H9 (cell line): ENCODE results near the gene CTNNAL1. TPM values are rescaled to one million over a fixed set of nuclear protein-coding genes. Genes with fewer than 3 reads are reported as not detected.

ENCODE experiments used
- DNase-seq: peaks from one replicate; pipeline ENCODE4 v3.0.0-alpha.2; 2017
- H2AFZ ChIP-seq: one replicate; pipeline ENCODE4 v1.6.1; 2013; ENCODE audit warnings: mild to moderate bottlenecking, low read length, control low read depth, moderate library complexity
- H2AK5ac ChIP-seq: 2 replicates; pipeline ENCODE4 v1.6.1; 2013; ENCODE audit warnings: low read length, control low read depth, mixed read lengths; ENCODE audit not compliant: insufficient read length
- H2BK120ac ChIP-seq: one replicate; pipeline ENCODE4 v1.6.1; 2013; ENCODE audit warnings: low read depth, mild to moderate bottlenecking, low read length, control low read depth, inconsistent platforms; ENCODE audit not compliant: poor library complexity, severe bottlenecking
- H2BK12ac ChIP-seq: 2 replicates; pipeline ENCODE4 v1.6.1; 2013; ENCODE audit warnings: low read length, control low read depth, mixed read lengths, low read depth; ENCODE audit not compliant: insufficient read length
- H2BK15ac ChIP-seq: 2 replicates; pipeline ENCODE4 v1.6.1; 2013; ENCODE audit warnings: low read depth, low read length, control low read depth
- H2BK20ac ChIP-seq: one replicate; pipeline ENCODE4 v1.6.1; 2013; ENCODE audit warnings: low read depth, mild to moderate bottlenecking, low read length, control low read depth, inconsistent platforms; ENCODE audit not compliant: poor library complexity, severe bottlenecking
- H2BK5ac ChIP-seq: 2 replicates; pipeline ENCODE4 v1.6.1; 2013; ENCODE audit warnings: low read length, control low read depth, mixed read lengths; ENCODE audit not compliant: insufficient read length
- H3K14ac ChIP-seq: 2 replicates; pipeline ENCODE4 v1.6.1; 2013; ENCODE audit warnings: low read length, control low read depth; ENCODE audit not compliant: insufficient read depth
- H3K18ac ChIP-seq: 2 replicates; pipeline ENCODE4 v1.6.1; 2013; ENCODE audit warnings: low read depth, mild to moderate bottlenecking, mixed read lengths, low read length, control low read depth; ENCODE audit not compliant: insufficient read length
- H3K23ac ChIP-seq: 2 replicates; pipeline ENCODE4 v1.6.1; 2013; ENCODE audit warnings: low read length, control low read depth, mixed read lengths, low read depth; ENCODE audit not compliant: insufficient read length
- H3K23me2 ChIP-seq: 2 replicates; pipeline ENCODE4 v1.6.1; 2013; ENCODE audit warnings: low read depth, mild to moderate bottlenecking, mixed read lengths, low read length, control low read depth; ENCODE audit not compliant: insufficient read length, poor library complexity, severe bottlenecking
- H3K27ac ChIP-seq: 2 replicates; pipeline ENCODE4 v1.5.1; 2013; ENCODE audit warnings: low read length, control low read depth, mixed read lengths, low read depth; ENCODE audit not compliant: insufficient read length
- H3K27me3 ChIP-seq: 2 replicates; pipeline ENCODE4 v1.6.1; 2013; ENCODE audit warnings: low read length, control low read depth, inconsistent platforms; ENCODE audit not compliant: insufficient read depth
- H3K4ac ChIP-seq: 2 replicates; pipeline ENCODE4 v1.6.1; 2013; ENCODE audit warnings: low read depth, mild to moderate bottlenecking, control low read depth, inconsistent platforms, low read length, moderate library complexity
- H3K4me1 ChIP-seq: 2 replicates; pipeline ENCODE4 v1.6.1; 2013; ENCODE audit warnings: low read length, control low read depth, inconsistent platforms; ENCODE audit not compliant: insufficient read depth
- H3K4me2 ChIP-seq: 2 replicates; pipeline ENCODE4 v1.6.1; 2013; ENCODE audit warnings: low read length, control low read depth, mixed read lengths; ENCODE audit not compliant: insufficient read length, insufficient read depth
- H3K56ac ChIP-seq: 2 replicates; pipeline ENCODE4 v1.6.1; 2013; ENCODE audit warnings: low read depth, mild to moderate bottlenecking, mixed read lengths, low read length, control low read depth; ENCODE audit not compliant: insufficient read length
- H3K79me1 ChIP-seq: 2 replicates; pipeline ENCODE4 v1.6.1; 2013; ENCODE audit warnings: low read depth, mild to moderate bottlenecking, moderate library complexity, low read length, control low read depth, inconsistent platforms; ENCODE audit not compliant: insufficient read depth, poor library complexity, severe bottlenecking
- H3K79me2 ChIP-seq: 2 replicates; pipeline ENCODE4 v1.6.1; 2013; ENCODE audit warnings: low read length, control low read depth, inconsistent platforms; ENCODE audit not compliant: insufficient read depth
- H3K9ac ChIP-seq: 2 replicates; pipeline ENCODE4 v1.6.1; 2013; ENCODE audit warnings: low read length, control low read depth, mixed read lengths; ENCODE audit not compliant: insufficient read length; ENCODE audit errors: extremely low read depth
- H3K9me3 ChIP-seq: one replicate; pipeline ENCODE4 v1.6.1; 2013; ENCODE audit warnings: low read depth, low read length, inconsistent platforms; ENCODE audit not compliant: control insufficient read depth
- H3T11ph ChIP-seq: one replicate; pipeline ENCODE4 v1.6.1; 2013; ENCODE audit warnings: mild to moderate bottlenecking, low read length, control low read depth, inconsistent platforms
- H4K20me1 ChIP-seq: one replicate; pipeline ENCODE4 v1.6.1; 2013; ENCODE audit not compliant: control insufficient read depth, insufficient read length, insufficient read depth
- H4K5ac ChIP-seq: 2 replicates; pipeline ENCODE4 v1.6.1; 2013; ENCODE audit warnings: low read depth, mild to moderate bottlenecking, mixed read lengths, low read length, control low read depth; ENCODE audit not compliant: insufficient read length
- H4K8ac ChIP-seq: replicated peaks from 2 replicates; pipeline ENCODE4 v1.6.1; 2013; ENCODE audit warnings: low read length, control low read depth, mixed read lengths, low read depth; ENCODE audit not compliant: insufficient read length
- H4K91ac ChIP-seq: 2 replicates; pipeline ENCODE4 v1.6.1; 2013; ENCODE audit warnings: low read depth, mild to moderate bottlenecking, moderate library complexity, mixed read lengths, low read length, control low read depth; ENCODE audit not compliant: insufficient read length
- H3K27ac Mint-ChIP-seq, 3 experiments: 2 replicates in 2 of 3; 3 replicates in 1 of 3; pipeline ENCODE4 v1.8.0; 2020 to 2021; ENCODE audit warnings: mixed read lengths in 3 of 3, mild to moderate bottlenecking in 1 of 3, moderate library complexity in 1 of 3
- H3K27me3 Mint-ChIP-seq: 2 replicates; pipeline ENCODE4 v1.8.0; 2021; ENCODE audit warnings: low read depth, mild to moderate bottlenecking, moderate library complexity, mixed read lengths
- H3K36me3 Mint-ChIP-seq, 3 experiments: 2 replicates in 2 of 3; 3 replicates in 1 of 3; pipeline ENCODE4 v1.8.0; 2020 to 2021; ENCODE audit warnings: low read depth in 3 of 3, mixed read lengths in 3 of 3; ENCODE audit not compliant: insufficient read depth in 1 of 3
- H3K4me1 Mint-ChIP-seq, 2 experiments: 2 replicates each; pipeline ENCODE4 v1.8.0; 2020; ENCODE audit warnings: mixed read lengths in 2 of 2
- H3K4me3 Mint-ChIP-seq, 2 experiments: 2 replicates in 1 of 2; 3 replicates in 1 of 2; pipeline ENCODE4 v1.8.0; 2020 to 2021; ENCODE audit warnings: mild to moderate bottlenecking in 2 of 2, mixed read lengths in 2 of 2, moderate library complexity in 1 of 2
- H3K9me3 Mint-ChIP-seq, 2 experiments: 2 replicates in 1 of 2; 3 replicates in 1 of 2; pipeline ENCODE4 v1.8.0; 2020; ENCODE audit warnings: mild to moderate bottlenecking in 2 of 2, mixed read lengths in 2 of 2, moderate library complexity in 1 of 2
- WGBS: extraction: QIAGEN DNeasy Blood & Tissue Kit; methylation state at CpG from one replicate; pipeline ENCODE4 v1.1.7; 2013; ENCODE audit warnings: missing lambda C conversion rate, low lambda C conversion rate, mixed read lengths; ENCODE audit not compliant: insufficient read length; ENCODE audit errors: extremely low coverage; 5-methylcytosine and 5-hydroxymethylcytosine counted together
- total RNA-seq: library from RNA; stranded (reverse); gene quantifications from 2 replicates; pipeline ENCODE4 v1.2.1, GENCODE V29; 2021
- TF ChIP-seq, protein P1 (sequence below): fragments of 200-600 bp; sonication (generic); conservative IDR thresholded peaks from 3 replicates; pipeline ENCODE4 v1.8.0; 2021; ENCODE audit warnings: antibody characterized with exemption, mild to moderate bottlenecking

CTNNAL1 gene
- total RNA-seq, 1 experiment from 2014 or later, result 52.9 TPM

- H3K36me3 Mint-ChIP-seq, result peaks cover 18 to 32% (median 21%) of the 10 kb centered on the region in 3 experiments; a peak in 6 of 7 replicates
- H3K23me2 ChIP-seq, result no peaks in the 10 kb centered on the region
- H3K4me1 ChIP-seq, result no peaks in the 10 kb centered on the region
- H3T11ph ChIP-seq, result no peak overlapping the region
- H4K91ac ChIP-seq, result no peak overlapping the region
- H3K27ac Mint-ChIP-seq, result no peak overlapping the region
- H3K18ac ChIP-seq, result no peak overlapping the region
- no peaks in the 10 kb centered on the region for H3K27me3 ChIP-seq
- H2BK120ac ChIP-seq, result no peak overlapping the region
- no peak overlapping the region for H3K56ac ChIP-seq
- H4K8ac ChIP-seq, result no peak overlapping the region
- H2BK12ac ChIP-seq, result no peak overlapping the region
- no peak overlapping the region for H3K9ac ChIP-seq
- WGBS, result no CpG with 5 or more reads among the region's 2 CpGs
- no peak overlapping the region for H2AFZ ChIP-seq
- H3K27me3 Mint-ChIP-seq, result no peaks in the 10 kb centered on the region
- no peak overlapping the region for H3K4ac ChIP-seq
- H2BK15ac ChIP-seq, result no peak overlapping the region
- H2AK5ac ChIP-seq, result no peak overlapping the region
- H3K4me3 Mint-ChIP-seq, result no peak overlapping the region
- H2BK5ac ChIP-seq, result no peak overlapping the region
- H3K14ac ChIP-seq, result no peak overlapping the region
- H3K79me2 ChIP-seq, result no peaks in the 10 kb centered on the region
- TF ChIP-seq, protein P1, sequence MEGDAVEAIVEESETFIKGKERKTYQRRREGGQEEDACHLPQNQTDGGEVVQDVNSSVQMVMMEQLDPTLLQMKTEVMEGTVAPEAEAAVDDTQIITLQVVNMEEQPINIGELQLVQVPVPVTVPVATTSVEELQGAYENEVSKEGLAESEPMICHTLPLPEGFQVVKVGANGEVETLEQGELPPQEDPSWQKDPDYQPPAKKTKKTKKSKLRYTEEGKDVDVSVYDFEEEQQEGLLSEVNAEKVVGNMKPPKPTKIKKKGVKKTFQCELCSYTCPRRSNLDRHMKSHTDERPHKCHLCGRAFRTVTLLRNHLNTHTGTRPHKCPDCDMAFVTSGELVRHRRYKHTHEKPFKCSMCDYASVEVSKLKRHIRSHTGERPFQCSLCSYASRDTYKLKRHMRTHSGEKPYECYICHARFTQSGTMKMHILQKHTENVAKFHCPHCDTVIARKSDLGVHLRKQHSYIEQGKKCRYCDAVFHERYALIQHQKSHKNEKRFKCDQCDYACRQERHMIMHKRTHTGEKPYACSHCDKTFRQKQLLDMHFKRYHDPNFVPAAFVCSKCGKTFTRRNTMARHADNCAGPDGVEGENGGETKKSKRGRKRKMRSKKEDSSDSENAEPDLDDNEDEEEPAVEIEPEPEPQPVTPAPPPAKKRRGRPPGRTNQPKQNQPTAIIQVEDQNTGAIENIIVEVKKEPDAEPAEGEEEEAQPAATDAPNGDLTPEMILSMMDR, result no peak
- H3K27ac ChIP-seq, result no peak overlapping the region
- H3K79me1 ChIP-seq, result no peaks in the 10 kb centered on the region
- no peak overlapping the region for H3K4me2 ChIP-seq
- H2BK20ac ChIP-seq, result no peak overlapping the region
- no peaks in the 10 kb centered on the region for H3K4me1 Mint-ChIP-seq
- no peak overlapping the region for H3K23ac ChIP-seq
- DNase-seq, result no peak
- no peaks in the 10 kb centered on the region for H4K20me1 ChIP-seq
- H3K9me3 Mint-ChIP-seq, result no peaks in the 10 kb centered on the region
- H4K5ac ChIP-seq, result no peak overlapping the region
- H3K9me3 ChIP-seq, result no peaks in the 10 kb centered on the region
Measured at GRCh38 chr9:108972626-108973209, 40.6 kb downstream of the CTNNAL1 start.
